HG03432 (cell line): Measurements from ENCODE around the gene TBXT.
"Not testable (repeated sequence)": the region's sequence is repeated elsewhere in the genome, so short reads cannot be mapped to it uniquely, and the experiment has no call there.

Experiments used
- ATAC-seq: cut with Tn5 transposase; IDR thresholded peaks from one replicate; pipeline ENCODE4 v1.9.1; 2021; ENCODE audit warnings: mild to moderate bottlenecking, moderate library complexity; ENCODE audit not compliant: unreplicated experiment

Gene TBXT

GRCh38 chr6:166167801-166168615, at the start of gene TBXT:
Gene TBXT (minus strand): TSS chr6:166167851. CDS start chr6:166167591, 260 bp downstream.
- no peak for ATAC-seq

GRCh38 chr6:166207284-166207561, 39.6 kb upstream of the TBXT start:
- no peak for ATAC-seq

- ATAC-seq = no peak
Observed at GRCh38 chr6:166206510-166207283, 39.0 kb upstream of the TBXT start.

- no peak for ATAC-seq
Observed at GRCh38 chr6:166206066-166206465, 38.4 kb upstream of the TBXT start.

GRCh38 chr6:166204852-166205650, 37.4 kb upstream of the TBXT start:
- no peak for ATAC-seq

- ATAC-seq = no peak
Observed at GRCh38 chr6:166203641-166204222, 36.1 kb upstream of the TBXT start.

- peak; percentile 20 for ATAC-seq
Observed at GRCh38 chr6:166203003-166203640, 35.5 kb upstream of the TBXT start.

GRCh38 chr6:166202321-166202733, 34.7 kb upstream of the TBXT start:
- ATAC-seq = peak; percentile 80

- peak; percentile 30 for ATAC-seq
Observed at GRCh38 chr6:166201878-166202277, 34.2 kb upstream of the TBXT start.

GRCh38 chr6:166197361-166197760, 29.7 kb upstream of the TBXT start:
- no peak for ATAC-seq

- no peak for ATAC-seq
Observed at GRCh38 chr6:166195860-166196238, 28.2 kb upstream of the TBXT start.

GRCh38 chr6:166194914-166195859, 27.5 kb upstream of the TBXT start:
- no peak for ATAC-seq

GRCh38 chr6:166192557-166192956, 24.9 kb upstream of the TBXT start:
- no peak for ATAC-seq

- ATAC-seq = no peak
Observed at GRCh38 chr6:166192136-166192535, 24.5 kb upstream of the TBXT start.

GRCh38 chr6:166179704-166180103, 12.1 kb upstream of the TBXT start:
- peak; percentile 59 for ATAC-seq

GRCh38 chr6:166176106-166176505, 8.5 kb upstream of the TBXT start:
- no peak for ATAC-seq

- ATAC-seq = not testable (repeated sequence)
Observed at GRCh38 chr6:166175093-166175492, 7.4 kb upstream of the TBXT start.

- ATAC-seq = peak; percentile 48
Observed at GRCh38 chr6:166174031-166174430, 6.4 kb upstream of the TBXT start.

GRCh38 chr6:166173281-166173951, 5.8 kb upstream of the TBXT start:
- peak; percentile 58 for ATAC-seq
